Eye (tissue), 1 donor: ENCODE results near the gene ALOX5.

Experiments used
- DNase-seq: peaks from one replicate; pipeline ENCODE4 v3.0.0-alpha.2; 2015

Gene ALOX5

GRCh38 chr10:45444022-45444421, 70.0 kb downstream of the ALOX5 start:
- DNase-seq, result no peak

DNA sequence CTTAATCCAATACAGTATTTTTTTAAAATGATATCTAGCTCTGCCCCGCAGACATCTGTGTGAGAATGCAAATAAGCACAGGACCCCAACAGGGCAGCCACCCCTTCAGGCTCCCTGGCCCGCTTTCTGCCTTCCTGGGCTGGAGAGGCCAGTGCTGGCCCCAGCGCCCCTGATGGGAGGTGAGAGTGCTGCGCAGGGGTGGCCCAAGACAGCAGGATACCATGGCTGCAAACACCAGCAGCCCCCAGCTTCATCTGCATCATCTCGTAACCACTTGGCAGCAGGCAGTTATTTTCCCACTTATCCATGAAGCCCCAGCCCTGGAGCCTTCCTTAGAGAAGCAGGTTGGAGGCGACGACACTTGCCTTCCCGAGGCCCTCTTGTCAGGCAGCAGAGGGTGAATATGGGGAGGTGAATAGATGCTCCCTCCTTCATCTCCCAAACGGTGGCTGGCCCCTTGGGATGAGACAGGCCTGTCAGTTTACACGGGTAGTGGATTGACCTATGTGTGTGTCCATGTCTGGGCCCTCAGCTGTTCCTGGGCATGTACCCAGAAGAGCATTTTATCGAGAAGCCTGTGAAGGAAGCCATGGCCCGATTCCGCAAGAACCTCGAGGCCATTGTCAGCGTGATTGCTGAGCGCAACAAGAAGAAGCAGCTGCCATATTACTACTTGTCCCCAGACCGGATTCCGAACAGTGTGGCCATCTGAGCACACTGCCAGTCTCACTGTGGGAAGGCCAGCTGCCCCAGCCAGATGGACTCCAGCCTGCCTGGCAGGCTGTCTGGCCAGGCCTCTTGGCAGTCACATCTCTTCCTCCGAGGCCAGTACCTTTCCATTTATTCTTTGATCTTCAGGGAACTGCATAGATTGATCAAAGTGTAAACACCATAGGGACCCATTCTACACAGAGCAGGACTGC, 71.2 kb downstream of the ALOX5 start:
- peak; percentile 18 for DNase-seq

GRCh38 chr10:45446858-45447257, 72.8 kb downstream of the ALOX5 start:
- no peak for DNase-seq

DNA sequence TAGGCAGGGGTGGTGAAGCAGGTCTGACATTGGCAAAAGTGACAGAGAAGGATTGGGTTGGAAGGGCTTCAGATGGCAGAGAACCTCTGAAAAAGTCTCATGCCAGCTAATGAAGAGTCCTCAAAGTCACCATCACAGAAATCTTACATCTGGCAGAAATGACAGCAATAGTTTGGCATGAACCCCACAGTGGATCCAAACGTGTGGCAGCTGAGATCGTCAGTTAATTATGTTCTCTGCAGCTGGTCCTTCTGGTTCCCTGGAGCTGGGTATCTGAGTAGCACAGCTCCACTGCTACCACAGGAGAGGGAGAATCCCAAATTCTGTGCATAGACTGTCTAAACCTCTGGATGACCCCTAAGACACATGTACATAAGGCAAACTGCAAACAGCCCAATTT, 73.4 kb downstream of the ALOX5 start:
- no peak for DNase-seq

GRCh38 chr10:45450866-45451265, 76.8 kb downstream of the ALOX5 start:
- DNase-seq, result no peak

DNA sequence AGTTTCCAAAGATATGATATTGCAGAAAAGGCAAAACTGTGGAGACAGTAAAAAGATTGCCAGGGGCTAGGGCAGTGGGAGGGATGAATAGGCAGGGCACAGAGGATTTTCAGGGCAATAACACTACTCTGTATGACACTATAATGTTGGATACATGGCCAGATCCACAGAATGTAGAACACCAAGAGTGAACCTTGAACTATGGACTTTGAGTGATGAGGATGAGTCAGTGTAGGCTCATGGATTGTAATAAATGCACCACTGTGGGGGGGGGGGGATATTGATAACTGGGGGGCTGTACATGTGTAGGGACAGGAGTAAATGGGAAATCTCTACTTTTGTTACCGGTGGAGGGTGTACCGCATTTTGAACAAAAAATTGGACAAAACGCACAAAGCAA, 77.4 kb downstream of the ALOX5 start:
- no peak for DNase-seq

- DNase-seq, result no peak
Measured at GRCh38 chr10:45452268-45452667, 78.3 kb downstream of the ALOX5 start.

DNA sequence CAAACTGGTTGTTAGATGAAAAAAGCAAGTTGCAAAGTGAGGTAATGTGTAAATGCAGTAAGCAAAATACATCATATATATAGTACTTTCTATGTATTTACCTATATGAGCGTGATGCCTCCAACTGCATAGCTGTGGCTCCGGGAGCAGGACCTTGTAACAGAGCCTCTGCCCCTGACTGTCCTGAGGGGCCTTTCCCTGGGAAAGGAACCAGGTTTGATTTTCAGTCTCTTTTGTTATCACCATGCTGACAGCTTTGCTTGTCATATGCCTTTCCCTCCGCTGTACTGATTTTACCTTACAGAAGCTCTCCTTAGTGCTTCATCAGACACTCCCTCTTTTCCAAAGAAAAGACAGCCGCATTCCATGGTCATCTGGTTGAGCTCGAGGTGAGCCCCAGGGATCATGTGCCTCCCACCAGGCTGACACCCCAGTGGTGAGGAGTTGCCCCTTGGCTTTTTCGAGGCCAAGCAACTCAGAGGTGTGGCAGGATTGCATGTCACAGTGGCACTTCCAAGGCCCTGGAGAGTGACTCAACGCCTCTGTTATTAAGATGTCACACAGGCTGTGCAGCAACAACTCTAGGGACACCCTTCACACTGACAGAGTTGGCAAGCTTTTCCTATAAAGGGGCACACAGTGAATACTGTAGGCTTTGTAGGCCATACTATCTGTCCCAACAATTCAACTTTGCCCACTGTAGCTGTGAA, 78.9 kb downstream of the ALOX5 start:
- DNase-seq, result no peak

- DNase-seq, result no peak
Measured at GRCh38 chr10:45453639-45454255, 79.7 kb downstream of the ALOX5 start.

DNA sequence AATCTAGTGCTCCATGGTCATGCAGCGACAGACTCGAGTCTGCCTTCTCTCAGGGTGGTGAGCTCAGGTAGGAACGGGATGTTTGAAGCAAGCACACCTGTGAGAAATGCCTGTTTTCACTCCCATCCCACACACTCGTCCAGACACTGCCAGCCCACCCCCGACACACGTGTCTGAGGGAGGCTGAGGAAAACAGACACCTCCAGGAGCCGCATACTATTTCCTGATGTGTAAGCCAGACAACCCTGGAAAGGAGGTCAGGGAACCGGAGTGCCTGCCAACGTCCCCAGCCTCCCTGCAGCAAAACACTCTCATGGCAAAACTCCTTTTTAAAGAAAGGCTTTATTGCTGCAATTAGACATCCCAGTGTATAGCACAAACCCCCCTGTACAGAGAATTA, 80.2 kb downstream of the ALOX5 start:
- DNase-seq, result no peak

DNA sequence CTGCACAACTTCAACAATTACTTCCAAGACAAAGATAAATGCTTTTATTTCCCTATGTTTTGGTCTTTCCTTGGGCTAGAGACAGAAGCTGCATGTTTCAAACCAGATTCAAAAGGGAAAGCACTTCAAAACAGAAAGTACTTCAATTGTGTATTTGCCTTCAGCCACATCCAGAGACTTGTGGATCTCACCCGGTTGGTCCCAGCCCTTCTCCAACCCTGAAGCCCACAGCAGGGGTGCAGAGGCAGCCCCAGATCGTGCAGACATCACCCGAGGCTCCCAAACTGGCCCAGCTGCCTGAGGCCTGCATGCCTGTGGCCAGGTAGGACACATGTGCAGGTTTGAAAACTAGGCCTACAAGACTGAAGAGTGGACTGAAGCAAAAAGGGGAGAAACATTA, 80.8 kb downstream of the ALOX5 start:
- DNase-seq, result no peak

GRCh38 chr10:45456233-45456632, 82.2 kb downstream of the ALOX5 start:
- DNase-seq, result no peak

GRCh38 chr10:45456822-45457221, 82.8 kb downstream of the ALOX5 start:
- no peak for DNase-seq

- no peak for DNase-seq
Measured at GRCh38 chr10:45457487-45457886, 83.5 kb downstream of the ALOX5 start.

DNA sequence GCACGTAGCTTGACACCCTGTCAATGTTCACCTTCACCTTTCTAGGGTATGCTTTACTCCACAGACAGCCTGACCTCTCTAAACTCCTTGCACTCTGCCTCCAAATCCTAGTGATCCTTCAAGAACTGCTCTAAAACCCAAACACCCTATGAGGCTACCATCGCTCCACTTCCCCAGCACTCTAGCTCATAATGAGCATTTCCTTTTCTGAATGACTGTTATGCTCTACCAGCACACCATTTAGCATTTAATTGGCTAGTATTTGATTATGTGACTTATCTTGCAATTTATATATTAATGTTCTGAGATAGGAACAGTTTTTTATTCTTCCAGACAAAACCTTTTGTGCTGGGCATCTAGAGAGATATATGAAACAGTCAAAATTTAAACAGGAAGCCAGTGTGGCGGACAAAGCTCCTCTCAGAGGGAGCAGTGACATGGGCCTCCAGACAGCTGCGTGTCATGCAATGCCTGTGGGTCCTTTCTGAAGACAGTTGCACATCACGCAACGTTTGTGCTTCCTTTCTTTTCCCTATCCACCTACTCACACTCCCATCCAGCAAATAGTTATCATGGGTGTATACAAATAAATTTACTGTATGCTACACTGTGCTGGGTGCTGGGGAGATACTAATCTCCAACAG, 86.3 kb downstream of the ALOX5 start:
- no peak for DNase-seq

GRCh38 chr10:45461034-45461433, 87.0 kb downstream of the ALOX5 start:
- DNase-seq, result no peak

DNA sequence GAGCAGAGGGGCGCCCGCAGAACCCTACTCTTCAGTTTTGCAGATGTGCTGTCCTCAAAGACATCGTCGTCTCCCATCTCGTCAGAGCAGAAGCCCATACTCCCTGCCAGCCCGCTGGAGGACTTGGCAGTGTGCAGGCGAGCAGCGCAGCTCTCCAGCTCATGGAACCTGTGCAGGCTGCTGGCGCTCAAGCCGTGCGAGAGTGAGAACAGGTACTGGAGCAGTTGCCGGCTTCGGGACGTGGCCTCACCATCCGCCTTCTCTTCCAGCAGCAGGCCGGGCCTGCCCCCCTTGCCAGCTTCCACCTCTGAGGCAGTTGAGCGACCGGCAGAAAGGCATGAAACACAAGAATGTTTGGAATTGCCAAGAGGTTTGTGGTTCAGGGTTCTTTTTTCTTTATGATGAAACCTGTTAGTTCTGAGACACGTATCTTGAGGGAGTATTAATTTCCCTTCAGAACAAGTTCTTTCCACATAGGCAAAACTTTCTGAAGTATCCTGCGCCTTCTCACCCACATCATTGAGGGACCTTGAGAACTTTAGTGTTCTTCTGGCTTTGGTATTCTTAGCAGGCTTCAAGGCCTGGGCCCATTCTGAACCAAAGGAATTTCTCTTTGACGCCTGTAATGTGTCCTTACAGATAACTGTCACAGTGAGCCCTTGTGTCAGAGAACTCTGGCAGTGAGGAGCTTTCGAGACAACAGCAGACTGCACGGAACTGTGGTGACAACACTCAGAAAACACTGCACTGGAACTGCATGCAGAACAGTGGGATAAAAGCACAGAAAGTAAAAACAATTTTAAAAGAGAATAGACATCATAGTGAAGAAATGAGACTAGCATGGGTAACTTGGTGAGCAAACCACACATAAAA, 89.5 kb downstream of the ALOX5 start:
- no peak for DNase-seq

DNA sequence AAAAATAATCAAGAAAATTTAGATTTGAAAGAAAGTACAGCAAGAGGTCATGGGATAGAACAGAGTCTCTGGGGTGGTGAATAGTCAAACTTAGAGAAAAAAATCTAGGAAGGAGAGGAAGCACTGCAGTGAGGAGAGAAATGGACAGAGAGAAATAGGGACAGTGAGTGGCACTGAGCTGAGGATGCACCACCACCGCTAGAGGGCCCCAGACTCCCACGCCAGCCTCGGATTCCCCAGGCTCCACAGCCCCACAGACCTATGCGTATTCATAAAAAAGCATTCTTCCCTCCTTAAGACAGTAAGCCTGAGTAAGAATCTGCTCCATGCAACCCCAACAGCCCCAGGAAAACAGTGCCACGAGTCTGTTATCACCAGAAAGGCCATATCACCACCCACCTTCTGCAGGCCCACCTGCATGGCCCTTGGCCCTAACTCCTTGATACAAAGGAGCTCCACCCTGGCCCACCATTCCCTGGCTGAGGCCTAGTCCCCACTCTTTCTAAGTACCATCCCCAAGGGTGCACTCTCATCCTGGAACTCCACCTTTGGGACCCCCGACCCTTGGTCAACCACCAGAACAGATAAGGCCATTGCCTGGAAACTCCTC, 91.0 kb downstream of the ALOX5 start:
- DNase-seq, result peak; percentile 92

GRCh38 chr10:45466784-45467183, 92.8 kb downstream of the ALOX5 start:
- DNase-seq, result no peak

GRCh38 chr10:45468079-45468478, 94.1 kb downstream of the ALOX5 start:
- DNase-seq, result no peak

GRCh38 chr10:45470098-45471012, 96.3 kb downstream of the ALOX5 start:
- DNase-seq, result no peak
